Measurements from ENCODE around the gene CD300C. TPM values are rescaled to one million over a fixed set of nuclear protein-coding genes. Genes with fewer than 3 reads are reported as not detected.
"Not testable (repeated sequence)": the region's sequence is repeated elsewhere in the genome, so short reads cannot be mapped to it uniquely, and the experiment has no call there.

Gene CD300C
- total RNA-seq, 1 donor from 2014 or later = 0.41 TPM

DNA sequence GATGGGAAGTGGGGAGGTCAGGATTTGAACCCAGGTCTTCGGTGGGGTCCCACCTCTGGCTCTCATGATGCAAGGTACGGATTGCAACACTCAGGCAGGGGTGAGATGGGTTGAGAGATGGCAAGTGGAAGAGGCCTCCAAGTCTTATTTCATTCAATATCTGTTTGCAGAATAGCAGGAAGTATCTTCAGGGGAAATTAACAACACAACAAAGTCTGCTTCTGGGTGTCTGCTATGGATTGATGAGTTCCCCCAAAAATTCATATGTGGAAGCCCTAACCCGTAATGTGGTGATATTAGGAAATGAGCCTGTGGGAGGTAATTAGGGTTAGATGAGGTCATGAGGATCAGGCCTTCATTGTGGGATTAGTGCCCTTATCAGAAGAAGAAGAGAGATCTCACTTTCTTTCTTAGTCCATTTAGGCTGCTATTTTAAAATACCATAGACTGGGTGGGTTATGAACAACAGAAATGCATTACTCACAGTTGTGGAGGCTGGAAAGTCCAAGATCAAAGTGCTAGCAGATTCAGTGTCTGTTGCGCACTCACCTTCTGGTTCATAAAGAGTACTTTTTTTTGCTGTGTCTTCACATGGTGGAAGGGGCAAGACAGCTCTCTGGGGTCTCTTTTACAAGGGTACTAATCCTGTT is 25.8 kb upstream of the CD300C start:
- H3K36me3 Mint-ChIP-seq (ENCODE audit: low read depth) = no peaks in the 10 kb centered on the region
- peaks cover 13% of the 10 kb centered on the region for H3K4me1 Mint-ChIP-seq (ENCODE audit: low read depth)
- H3K9me3 Mint-ChIP-seq = no peaks in the 10 kb centered on the region
- H3K27ac Mint-ChIP-seq = no peak overlapping the region
- H3K4me3 Mint-ChIP-seq = no peak overlapping the region
- DNase-seq (ENCODE audit: low spot score) = no peak
- peaks cover 12% of the 10 kb centered on the region for H3K27me3 Mint-ChIP-seq (ENCODE audit: insufficient read depth)
- intact Hi-C loops (cut with micrococcal nuclease) = no loop called here

- intact Hi-C loops (cut with micrococcal nuclease) = no loop called here
- H3K27ac Mint-ChIP-seq = no peak overlapping the region
- H3K9me3 Mint-ChIP-seq = no peaks in the 10 kb centered on the region
- peaks cover 13% of the 10 kb centered on the region for H3K4me1 Mint-ChIP-seq (ENCODE audit: low read depth)
- H3K27me3 Mint-ChIP-seq (ENCODE audit: insufficient read depth) = peaks cover 18% of the 10 kb centered on the region
- H3K4me3 Mint-ChIP-seq = no peak overlapping the region
- H3K36me3 Mint-ChIP-seq (ENCODE audit: low read depth) = no peaks in the 10 kb centered on the region
- DNase-seq (ENCODE audit: low spot score) = no peak
Measured at GRCh38 chr17:74569020-74570003, 23.4 kb upstream of the CD300C start.

DNA sequence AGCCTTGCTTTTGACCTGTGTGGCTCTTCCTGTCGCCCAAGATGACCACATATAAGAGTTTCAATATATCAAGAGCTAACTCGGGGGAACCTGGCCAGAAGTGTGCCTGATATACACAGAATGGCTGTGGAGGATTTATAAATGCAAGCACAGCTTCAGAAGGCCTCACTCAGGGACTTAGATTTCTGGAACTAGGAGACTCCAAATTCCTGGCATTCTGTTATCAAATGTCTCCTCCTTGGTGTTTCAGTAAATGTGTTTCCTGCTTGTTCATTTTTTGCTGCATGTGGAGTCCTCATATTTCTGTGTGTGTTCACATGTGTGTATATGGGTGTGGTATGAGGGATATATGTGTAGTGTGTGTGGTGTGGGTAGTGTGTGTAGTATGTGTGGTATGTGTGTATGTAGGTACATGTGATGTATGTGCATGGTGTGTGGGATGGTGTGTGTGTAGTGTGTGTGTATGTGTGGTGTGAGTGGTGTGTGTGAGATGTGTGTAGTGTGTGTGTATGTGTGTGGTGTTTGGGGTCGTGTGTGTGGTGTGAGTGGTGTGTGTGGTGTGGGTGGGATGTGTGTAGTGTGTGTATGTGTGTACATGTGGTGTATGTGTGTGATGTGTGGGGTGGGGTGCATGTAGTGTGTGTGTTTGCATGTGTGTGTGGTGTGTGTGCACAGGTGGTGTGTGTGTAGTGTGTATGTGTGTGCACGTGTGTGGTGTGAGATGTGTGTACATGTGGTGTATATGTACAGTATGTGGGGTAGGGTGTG is 22.4 kb upstream of the CD300C start:
- H3K9me3 Mint-ChIP-seq = no peaks in the 10 kb centered on the region
- H3K4me1 Mint-ChIP-seq (ENCODE audit: low read depth) = peaks cover 13% of the 10 kb centered on the region
- no peaks in the 10 kb centered on the region for H3K36me3 Mint-ChIP-seq (ENCODE audit: low read depth)
- no peak for DNase-seq (ENCODE audit: low spot score)
- H3K27me3 Mint-ChIP-seq (ENCODE audit: insufficient read depth) = peaks cover 18% of the 10 kb centered on the region
- no peak overlapping the region for H3K27ac Mint-ChIP-seq
- intact Hi-C loops (cut with micrococcal nuclease) = no loop called here
- H3K4me3 Mint-ChIP-seq = no peak overlapping the region

DNA sequence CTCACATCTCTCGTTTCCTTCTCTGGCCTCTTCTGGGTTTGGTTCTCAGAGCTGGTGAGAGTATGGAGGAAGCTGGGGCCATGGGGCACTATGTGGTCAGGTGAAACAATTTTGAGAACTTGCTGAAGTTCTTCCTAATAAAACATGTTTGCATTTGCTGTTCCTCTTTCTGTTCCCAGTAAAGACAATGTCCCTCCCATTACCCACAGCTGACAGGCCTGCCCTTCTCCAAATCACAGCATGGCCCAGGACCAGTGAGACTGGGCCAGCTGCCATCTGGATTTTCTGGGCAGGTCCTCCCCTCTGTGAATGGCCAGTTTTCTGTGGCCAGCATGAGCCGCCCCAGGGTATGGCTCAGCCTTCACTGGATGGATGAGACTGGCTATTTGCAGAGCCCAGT is 21.5 kb upstream of the CD300C start, which contains the start of gene CD300H:
Gene CD300H (minus strand): TSS at position 113 of the 400 bp plus-strand sequence.
- H3K4me3 Mint-ChIP-seq = no peak within 1 kb of the TSS
- intact Hi-C loops (cut with micrococcal nuclease) = no loop called here
- peaks cover 18% of the 10 kb centered on the region for H3K27me3 Mint-ChIP-seq (ENCODE audit: insufficient read depth)
- H3K27ac Mint-ChIP-seq = no peak within 1 kb of the TSS
- peaks cover 13% of the 10 kb centered on the region for H3K4me1 Mint-ChIP-seq (ENCODE audit: low read depth)
- DNase-seq (ENCODE audit: low spot score) = no peak
- H3K36me3 Mint-ChIP-seq (ENCODE audit: low read depth) = no peaks in the 10 kb centered on the region
- no peaks in the 10 kb centered on the region for H3K9me3 Mint-ChIP-seq

DNA sequence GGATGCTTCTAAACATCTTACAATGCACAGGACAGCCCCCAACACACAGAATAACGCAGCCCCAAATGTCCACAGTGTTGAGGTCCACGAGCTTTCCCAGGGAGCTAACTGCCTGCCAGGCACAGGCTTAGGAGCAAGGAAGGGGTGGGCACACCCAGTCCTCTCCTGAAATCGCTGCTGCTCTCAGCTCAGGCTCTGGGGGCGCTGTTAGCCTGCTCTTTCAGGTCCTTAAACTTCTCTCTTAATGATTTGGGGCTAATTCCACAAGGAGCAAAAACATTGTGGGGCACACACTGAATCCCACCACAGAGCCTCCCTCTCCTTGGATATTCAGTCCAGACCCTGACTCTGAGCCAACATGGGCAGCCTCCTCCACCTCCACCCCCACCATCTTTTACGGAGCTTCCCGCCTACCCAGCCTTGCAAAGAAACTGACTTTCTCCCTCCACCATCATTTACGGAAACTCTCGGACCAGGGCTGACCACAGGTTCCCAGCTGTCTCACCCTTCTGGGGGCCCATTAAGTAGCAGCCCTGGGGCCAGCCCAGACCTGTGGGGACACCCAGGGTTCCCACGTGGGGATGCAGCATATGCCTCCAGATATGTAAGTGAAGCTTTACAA is 20.3 kb upstream of the CD300C start:
- Mint-ChIP-seq H3K27ac (no peak overlapping the region), H3K4me1 (ENCODE audit: low read depth) (peaks cover 13% of the 10 kb centered on the region), H3K27me3 (ENCODE audit: insufficient read depth) (peaks cover 20% of the 10 kb centered on the region), H3K9me3 (no peaks in the 10 kb centered on the region), H3K4me3 (no peak overlapping the region), H3K36me3 (ENCODE audit: low read depth) (no peaks in the 10 kb centered on the region)
- no peak for DNase-seq (ENCODE audit: low spot score)
- intact Hi-C loops (cut with micrococcal nuclease) = no loop called here

DNA sequence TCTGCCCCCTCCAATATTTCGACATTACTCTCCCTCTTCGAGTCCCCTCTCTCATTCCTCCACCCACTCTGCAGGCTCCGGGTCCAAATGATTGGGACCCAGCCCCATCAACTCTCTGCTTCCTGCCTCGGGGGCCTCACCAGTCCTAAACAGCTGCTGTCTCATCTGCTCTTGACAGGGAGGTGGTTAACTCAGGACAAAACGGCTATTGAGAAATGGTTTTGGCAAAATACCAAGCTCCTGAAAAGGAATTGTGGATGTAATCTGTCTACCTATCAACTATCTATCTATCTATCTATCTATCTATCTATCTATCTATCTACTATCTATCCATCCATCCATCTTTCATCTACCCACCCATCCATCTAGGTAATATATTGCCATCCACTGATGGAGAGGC is 19.2 kb upstream of the CD300C start:
- no peaks in the 10 kb centered on the region for H3K36me3 Mint-ChIP-seq (ENCODE audit: low read depth)
- peaks cover 13% of the 10 kb centered on the region for H3K4me1 Mint-ChIP-seq (ENCODE audit: low read depth)
- DNase-seq (ENCODE audit: low spot score) = no peak
- no peak overlapping the region for H3K4me3 Mint-ChIP-seq
- no peak overlapping the region for H3K27ac Mint-ChIP-seq
- no peaks in the 10 kb centered on the region for H3K9me3 Mint-ChIP-seq
- H3K27me3 Mint-ChIP-seq (ENCODE audit: insufficient read depth) = peaks cover 25% of the 10 kb centered on the region
- intact Hi-C loops (cut with micrococcal nuclease) = no loop called here

DNA sequence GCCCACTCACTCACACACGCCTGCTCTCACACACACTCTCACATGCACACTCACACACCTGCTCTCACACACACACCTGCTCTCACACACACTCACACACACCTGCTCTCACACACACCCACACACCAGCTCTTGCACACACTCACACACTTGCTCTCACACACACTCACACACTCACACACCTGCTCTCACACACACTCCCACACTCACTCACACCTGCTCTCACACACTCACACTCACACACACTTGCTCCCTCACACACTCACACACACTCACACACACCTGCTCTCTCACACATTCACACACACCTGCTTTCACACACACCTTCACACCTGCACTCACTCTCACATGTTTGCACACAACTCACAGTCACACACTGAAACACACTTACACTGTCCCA is 17.4 kb upstream of the CD300C start:
- H3K4me3 Mint-ChIP-seq = no peak overlapping the region
- peaks cover 23% of the 10 kb centered on the region for H3K27me3 Mint-ChIP-seq (ENCODE audit: insufficient read depth)
- no peaks in the 10 kb centered on the region for H3K36me3 Mint-ChIP-seq (ENCODE audit: low read depth)
- peaks cover 7% of the 10 kb centered on the region for H3K4me1 Mint-ChIP-seq (ENCODE audit: low read depth)
- H3K9me3 Mint-ChIP-seq = no peaks in the 10 kb centered on the region
- intact Hi-C loops (cut with micrococcal nuclease) = no loop called here
- DNase-seq (ENCODE audit: low spot score) = no peak
- no peak overlapping the region for H3K27ac Mint-ChIP-seq

DNA sequence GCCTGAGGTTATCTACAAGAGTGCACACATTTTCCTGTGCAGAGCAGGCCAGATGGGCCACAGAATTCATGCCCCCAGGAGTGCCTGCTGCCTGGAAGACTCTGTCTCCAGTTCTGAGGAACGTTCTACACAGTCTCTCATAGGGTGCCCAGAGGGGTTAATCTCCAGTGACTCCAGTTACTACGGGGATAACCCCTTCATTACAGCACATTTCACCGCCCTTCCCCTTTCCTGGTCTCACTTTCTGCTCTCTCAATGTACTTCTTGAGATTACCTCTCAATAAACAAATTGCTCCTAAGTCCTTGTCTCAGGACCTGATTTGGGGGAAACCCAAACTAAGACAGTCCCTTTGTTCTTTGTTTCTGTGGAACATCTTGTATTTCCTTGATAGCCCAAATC is 15.7 kb upstream of the CD300C start:
- peaks cover 16% of the 10 kb centered on the region for H3K27me3 Mint-ChIP-seq (ENCODE audit: insufficient read depth)
- intact Hi-C loops (cut with micrococcal nuclease) = no loop called here
- H3K27ac Mint-ChIP-seq = no peak overlapping the region
- no peaks in the 10 kb centered on the region for H3K36me3 Mint-ChIP-seq (ENCODE audit: low read depth)
- no peak overlapping the region for H3K4me3 Mint-ChIP-seq
- DNase-seq (ENCODE audit: low spot score) = no peak
- H3K4me1 Mint-ChIP-seq (ENCODE audit: low read depth) = peaks cover 7% of the 10 kb centered on the region
- H3K9me3 Mint-ChIP-seq = no peaks in the 10 kb centered on the region

- no peak for DNase-seq (ENCODE audit: low spot score)
- H3K9me3 Mint-ChIP-seq = no peaks in the 10 kb centered on the region
- intact Hi-C loops (cut with micrococcal nuclease) = no loop called here
- H3K27ac Mint-ChIP-seq = no peak overlapping the region
- H3K36me3 Mint-ChIP-seq (ENCODE audit: low read depth) = no peaks in the 10 kb centered on the region
- peaks cover 8% of the 10 kb centered on the region for H3K27me3 Mint-ChIP-seq (ENCODE audit: insufficient read depth)
- H3K4me3 Mint-ChIP-seq = no peak overlapping the region
- H3K4me1 Mint-ChIP-seq (ENCODE audit: low read depth) = peaks cover 7% of the 10 kb centered on the region
Measured at GRCh38 chr17:74558882-74559519, 13.1 kb upstream of the CD300C start.

GRCh38 chr17:74558402-74558801 is 12.5 kb upstream of the CD300C start:
- H3K4me1 Mint-ChIP-seq (ENCODE audit: low read depth); H3K4me3 Mint-ChIP-seq; H3K27ac Mint-ChIP-seq; intact Hi-C loops (cut with micrococcal nuclease); H3K9me3 Mint-ChIP-seq; H3K36me3 Mint-ChIP-seq (ENCODE audit: low read depth); H3K27me3 Mint-ChIP-seq (ENCODE audit: insufficient read depth); DNase-seq (ENCODE audit: low spot score): not testable (repeated sequence)

GRCh38 chr17:74555427-74555940 is 9.6 kb upstream of the CD300C start:
- Mint-ChIP-seq H3K4me3 (no peak overlapping the region), H3K27ac (no peak overlapping the region), H3K9me3 (no peaks in the 10 kb centered on the region), H3K27me3 (ENCODE audit: insufficient read depth) (peaks cover 6% of the 10 kb centered on the region), H3K36me3 (ENCODE audit: low read depth) (no peaks in the 10 kb centered on the region), H3K4me1 (ENCODE audit: low read depth) (peaks cover 7% of the 10 kb centered on the region)
- no peak for DNase-seq (ENCODE audit: low spot score)
- intact Hi-C loops (cut with micrococcal nuclease) = no loop called here

DNA sequence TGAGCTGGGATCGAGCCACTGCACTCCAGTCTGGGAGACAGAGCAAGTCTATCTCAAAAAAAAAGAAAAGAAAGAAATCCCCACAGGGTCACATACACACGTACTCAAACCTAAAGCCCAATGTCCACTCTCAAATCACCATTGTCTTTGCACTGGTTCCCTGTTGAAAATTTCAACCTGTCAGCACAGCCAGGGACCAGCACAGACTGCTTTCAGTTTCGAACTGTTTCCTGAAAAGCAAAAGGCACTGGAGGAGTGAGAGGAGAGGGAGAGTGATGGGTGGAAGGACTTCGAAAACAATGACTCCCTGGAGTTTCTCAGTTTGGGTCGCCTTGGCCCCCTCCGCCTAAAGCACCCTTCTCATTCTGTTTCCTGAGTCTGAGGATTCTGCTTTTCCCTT is 9.0 kb upstream of the CD300C start:
- no peak for DNase-seq (ENCODE audit: low spot score)
- no peak overlapping the region for H3K27ac Mint-ChIP-seq
- no peak overlapping the region for H3K4me3 Mint-ChIP-seq
- no peaks in the 10 kb centered on the region for H3K9me3 Mint-ChIP-seq
- intact Hi-C loops (cut with micrococcal nuclease) = no loop called here
- H3K27me3 Mint-ChIP-seq (ENCODE audit: insufficient read depth) = peaks cover 6% of the 10 kb centered on the region
- H3K4me1 Mint-ChIP-seq (ENCODE audit: low read depth) = peaks cover 7% of the 10 kb centered on the region
- H3K36me3 Mint-ChIP-seq (ENCODE audit: low read depth) = no peaks in the 10 kb centered on the region

Data from activated T-helper 1 cell treated with anti-CD3 and anti-CD28 coated beads, Interleukin-12 subunit alpha, Interleukin-12 subunit beta, Interleukin-2, Interleukin-4 antibody, amounts not matched to agents 30 ng/mL and 10 ng/mL and 1 ng/mL, durations not matched to agents 14 hours and 24 hours and 36 hours (primary cell).